ENCODE data around the gene NDOR1.

The NDOR1 gene

DNA sequence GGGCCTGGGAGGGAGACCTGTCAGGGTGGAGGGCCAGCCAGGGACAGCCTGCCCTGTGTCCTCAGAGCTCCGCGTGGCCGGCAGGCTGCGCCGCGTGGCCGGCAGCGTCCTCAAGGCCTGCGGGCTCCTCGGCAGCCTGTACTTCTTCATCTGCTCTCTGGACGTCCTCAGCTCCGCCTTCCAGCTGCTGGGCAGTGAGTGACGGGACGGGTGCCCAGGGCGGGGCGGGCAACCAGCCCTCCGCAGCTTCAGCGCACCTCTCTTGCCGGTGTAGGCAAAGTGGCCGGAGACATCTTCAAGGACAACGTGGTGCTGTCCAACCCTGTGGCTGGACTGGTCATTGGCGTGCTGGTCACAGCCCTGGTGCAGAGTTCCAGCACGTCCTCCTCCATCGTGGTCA is 27.0 kb downstream of the NDOR1 start:
- H3K4me3 ChIP-seq (ENCODE audit: low read length), result no peak overlapping the region
- no peak overlapping the region for H3K27ac ChIP-seq (ENCODE audit: low read depth, low read length)
- H3K4me2 ChIP-seq (ENCODE audit: low read length), result no peak overlapping the region
- H3K4me1 ChIP-seq (ENCODE audit: control insufficient read depth, low read depth, low read length), result peaks cover 2% of the 10 kb centered on the region
- H3K4ac ChIP-seq (ENCODE audit: low read depth, low read length), result no peak overlapping the region
- no peak overlapping the region for H3K56ac ChIP-seq (ENCODE audit: low read length)
- no peaks in the 10 kb centered on the region for H3K36me3 ChIP-seq (ENCODE audit: control insufficient read depth, insufficient read depth, low read length)
- H3K79me2 ChIP-seq (ENCODE audit: control insufficient read depth, insufficient read depth, low read length), result no peaks in the 10 kb centered on the region
- H2AK5ac ChIP-seq (ENCODE audit: low read length), result no peak overlapping the region
- no peak for DNase-seq
- H3K9ac ChIP-seq (ENCODE audit: low read length), result no peak overlapping the region
- H2BK5ac ChIP-seq (ENCODE audit: low read length), result no peak overlapping the region
- H3K27me3 ChIP-seq (ENCODE audit: insufficient read depth, low read length, poor library complexity), result no peaks in the 10 kb centered on the region
- no peak overlapping the region for H2BK120ac ChIP-seq (ENCODE audit: low read depth, low read length)
- H4K8ac ChIP-seq (ENCODE audit: low read depth, low read length), result no peak overlapping the region
- no peak overlapping the region for H3K23ac ChIP-seq (ENCODE audit: low read length)
- H3K18ac ChIP-seq (ENCODE audit: low read length), result no peak overlapping the region
- H2BK15ac ChIP-seq (replicated peaks; ENCODE audit: low read depth), result no peak overlapping the region
- no peak overlapping the region for H4K5ac ChIP-seq (ENCODE audit: low read length)
- no peaks in the 10 kb centered on the region for H3K79me1 ChIP-seq (ENCODE audit: low read length)
- WGBS (ENCODE audit: extremely low coverage, insufficient coverage, low lambda C conversion rate), result no CpG with 5 or more reads among the region's 24 CpGs

DNA sequence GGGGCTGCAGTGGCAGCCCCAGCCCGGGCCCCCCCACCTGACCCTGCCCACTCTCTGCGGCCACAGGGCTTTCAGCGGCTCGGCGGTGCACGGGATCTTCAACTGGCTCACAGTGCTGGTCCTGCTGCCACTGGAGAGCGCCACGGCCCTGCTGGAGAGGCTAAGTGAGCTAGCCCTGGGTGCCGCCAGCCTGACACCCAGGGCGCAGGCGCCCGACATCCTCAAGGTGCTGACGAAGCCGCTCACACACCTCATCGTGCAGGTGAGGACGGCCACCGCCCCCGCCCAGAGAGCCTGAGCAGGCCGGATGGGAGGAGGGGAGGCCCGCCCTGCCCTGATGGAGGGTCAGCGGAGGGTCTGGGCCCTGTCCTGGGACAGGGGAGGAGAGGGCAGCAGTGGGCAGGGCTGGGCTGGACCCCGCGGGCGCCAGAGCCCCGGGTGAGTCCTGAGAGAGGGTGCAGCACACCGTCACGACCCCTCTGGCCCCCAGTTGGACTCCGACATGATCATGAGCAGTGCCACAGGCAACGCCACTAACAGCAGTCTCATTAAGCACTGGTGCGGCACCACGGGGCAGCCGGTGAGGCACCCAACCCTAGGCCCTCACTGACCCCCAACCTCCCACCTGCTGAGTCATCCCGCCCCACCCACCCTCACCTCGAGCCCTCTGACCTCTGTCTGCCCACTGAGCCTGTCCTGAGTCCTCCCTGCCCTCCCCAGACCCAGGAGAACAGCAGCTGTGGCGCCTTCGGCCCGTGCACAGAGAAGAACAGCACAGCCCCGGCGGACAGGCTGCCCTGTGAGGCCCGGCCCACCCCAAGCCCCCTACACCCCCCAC is 27.9 kb downstream of the NDOR1 start:
- Histone ChIP-seq H4K8ac (ENCODE audit: low read depth, low read length) (no peak overlapping the region), H3K27ac (ENCODE audit: low read depth, low read length) (no peak overlapping the region), H2BK120ac (ENCODE audit: low read depth, low read length) (no peak overlapping the region), H3K56ac (ENCODE audit: low read length) (no peak overlapping the region), H3K23ac (ENCODE audit: low read length) (no peak overlapping the region), H3K36me3 (ENCODE audit: control insufficient read depth, insufficient read depth, low read length) (no peaks in the 10 kb centered on the region), H3K4me2 (ENCODE audit: low read length) (no peak overlapping the region), H3K27me3 (ENCODE audit: insufficient read depth, low read length, poor library complexity) (no peaks in the 10 kb centered on the region), H2BK15ac (replicated peaks; ENCODE audit: low read depth) (no peak overlapping the region), H3K4me1 (ENCODE audit: control insufficient read depth, low read depth, low read length) (peaks cover 2% of the 10 kb centered on the region), H3K79me1 (ENCODE audit: low read length) (peaks cover 1% of the 10 kb centered on the region), H3K9ac (ENCODE audit: low read length) (no peak overlapping the region), H2BK5ac (ENCODE audit: low read length) (no peak overlapping the region), H3K18ac (ENCODE audit: low read length) (no peak overlapping the region), H3K4me3 (ENCODE audit: low read length) (no peak overlapping the region), H2AK5ac (ENCODE audit: low read length) (no peak overlapping the region), H3K79me2 (ENCODE audit: control insufficient read depth, insufficient read depth, low read length) (no peaks in the 10 kb centered on the region), H3K4ac (ENCODE audit: low read depth, low read length) (no peak overlapping the region), H4K5ac (ENCODE audit: low read length) (no peak overlapping the region)
- no CpG with 5 or more reads among the region's 40 CpGs for WGBS (ENCODE audit: extremely low coverage, insufficient coverage, low lambda C conversion rate)
- no peak for DNase-seq

DNA sequence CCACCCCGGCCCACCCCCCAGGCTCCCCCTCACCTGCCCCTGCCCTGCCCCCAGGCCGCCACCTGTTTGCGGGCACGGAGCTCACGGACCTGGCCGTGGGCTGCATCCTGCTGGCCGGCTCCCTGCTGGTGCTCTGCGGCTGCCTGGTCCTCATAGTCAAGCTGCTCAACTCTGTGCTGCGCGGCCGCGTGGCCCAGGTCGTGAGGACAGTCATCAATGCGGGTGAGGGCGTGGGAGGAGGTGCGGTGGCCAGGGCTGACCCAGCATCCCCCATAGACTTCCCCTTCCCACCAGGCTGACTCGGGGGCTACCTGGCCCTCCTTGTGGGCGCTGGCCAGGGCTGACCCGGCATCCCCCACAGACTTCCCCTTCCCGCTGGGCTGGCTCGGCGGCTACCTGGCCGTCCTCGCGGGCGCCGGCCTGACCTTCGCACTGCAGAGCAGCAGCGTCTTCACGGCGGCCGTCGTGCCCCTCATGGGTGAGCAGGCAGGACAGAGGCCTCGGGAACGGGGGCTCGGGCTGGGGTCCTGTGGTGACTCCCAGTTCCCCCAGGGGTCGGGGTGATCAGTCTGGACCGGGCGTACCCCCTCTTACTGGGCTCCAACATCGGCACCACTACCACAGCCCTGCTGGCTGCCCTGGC is 28.7 kb downstream of the NDOR1 start:
- H2BK15ac ChIP-seq (replicated peaks; ENCODE audit: low read depth), result no peak overlapping the region
- H3K4me2 ChIP-seq (ENCODE audit: low read length), result no peak overlapping the region
- H2AK5ac ChIP-seq (ENCODE audit: low read length), result no peak overlapping the region
- no peak overlapping the region for H2BK120ac ChIP-seq (ENCODE audit: low read depth, low read length)
- H3K27me3 ChIP-seq (ENCODE audit: insufficient read depth, low read length, poor library complexity), result no peaks in the 10 kb centered on the region
- H4K5ac ChIP-seq (ENCODE audit: low read length), result no peak overlapping the region
- peaks cover 3% of the 10 kb centered on the region for H3K79me2 ChIP-seq (ENCODE audit: control insufficient read depth, insufficient read depth, low read length)
- H3K56ac ChIP-seq (ENCODE audit: low read length), result no peak overlapping the region
- peaks cover 6% of the 10 kb centered on the region for H3K79me1 ChIP-seq (ENCODE audit: low read length)
- no peak overlapping the region for H3K18ac ChIP-seq (ENCODE audit: low read length)
- no peak overlapping the region for H2BK5ac ChIP-seq (ENCODE audit: low read length)
- H3K9ac ChIP-seq (ENCODE audit: low read length), result no peak overlapping the region
- H3K4me3 ChIP-seq (ENCODE audit: low read length), result no peak overlapping the region
- H3K23ac ChIP-seq (ENCODE audit: low read length), result no peak overlapping the region
- no peak for DNase-seq
- H4K8ac ChIP-seq (ENCODE audit: low read depth, low read length), result no peak overlapping the region
- H3K36me3 ChIP-seq (ENCODE audit: control insufficient read depth, insufficient read depth, low read length), result no peaks in the 10 kb centered on the region
- H3K27ac ChIP-seq (ENCODE audit: low read depth, low read length), result no peak overlapping the region
- no peak overlapping the region for H3K4ac ChIP-seq (ENCODE audit: low read depth, low read length)
- peaks cover 2% of the 10 kb centered on the region for H3K4me1 ChIP-seq (ENCODE audit: control insufficient read depth, low read depth, low read length)
- no CpG with 5 or more reads among the region's 40 CpGs for WGBS (ENCODE audit: extremely low coverage, insufficient coverage, low lambda C conversion rate)

DNA sequence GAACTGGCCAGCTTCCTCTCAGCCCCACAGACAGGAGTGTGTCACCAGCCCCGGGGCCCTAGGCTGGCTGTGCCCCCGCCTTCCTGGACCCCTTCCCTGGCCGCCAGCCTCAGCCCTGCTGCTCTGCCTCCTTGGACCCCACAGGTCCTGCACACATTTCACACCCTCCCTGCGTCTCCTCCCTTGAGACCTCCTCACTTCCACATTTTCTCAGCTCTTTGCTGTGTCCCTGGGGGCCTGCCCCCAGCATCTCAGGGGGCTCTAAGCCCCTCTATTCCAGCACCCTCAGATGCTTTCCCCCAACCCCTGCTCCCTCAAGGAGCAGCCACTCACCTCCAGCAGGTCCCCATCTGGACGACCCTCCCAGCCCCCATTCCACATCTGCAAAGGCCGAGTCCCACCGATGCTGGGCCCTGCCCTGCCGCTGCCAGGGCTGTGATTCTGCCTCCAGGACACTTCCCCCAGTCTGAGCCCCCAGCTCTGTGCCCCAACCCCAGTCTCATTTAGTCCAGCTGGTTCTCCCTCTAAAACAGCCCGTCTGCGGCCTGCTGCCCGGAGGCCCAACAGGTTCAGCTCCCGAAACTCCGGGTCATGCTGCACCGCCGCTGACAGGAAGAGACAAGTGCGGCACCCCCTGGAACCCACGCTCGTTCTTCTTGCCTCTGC is 29.4 kb downstream of the NDOR1 start:
- Histone ChIP-seq H3K9ac (ENCODE audit: low read length) (no peak overlapping the region), H3K4ac (ENCODE audit: low read depth, low read length) (no peak overlapping the region), H2AK5ac (ENCODE audit: low read length) (no peak overlapping the region), H3K27ac (ENCODE audit: low read depth, low read length) (no peak overlapping the region), H3K18ac (ENCODE audit: low read length) (no peak overlapping the region), H3K27me3 (ENCODE audit: insufficient read depth, low read length, poor library complexity) (no peaks in the 10 kb centered on the region), H3K56ac (ENCODE audit: low read length) (no peak overlapping the region), H4K8ac (ENCODE audit: low read depth, low read length) (no peak overlapping the region), H4K5ac (ENCODE audit: low read length) (no peak overlapping the region), H3K4me1 (ENCODE audit: control insufficient read depth, low read depth, low read length) (peaks cover 2% of the 10 kb centered on the region), H2BK5ac (ENCODE audit: low read length) (no peak overlapping the region), H3K79me1 (ENCODE audit: low read length) (peaks cover 6% of the 10 kb centered on the region), H2BK120ac (ENCODE audit: low read depth, low read length) (no peak overlapping the region), H3K79me2 (ENCODE audit: control insufficient read depth, insufficient read depth, low read length) (peaks cover 3% of the 10 kb centered on the region), H3K36me3 (ENCODE audit: control insufficient read depth, insufficient read depth, low read length) (no peaks in the 10 kb centered on the region), H3K4me2 (ENCODE audit: low read length) (no peak overlapping the region), H3K4me3 (ENCODE audit: low read length) (no peak overlapping the region), H3K23ac (ENCODE audit: low read length) (no peak overlapping the region), H2BK15ac (replicated peaks; ENCODE audit: low read depth) (no peak overlapping the region)
- no peak for DNase-seq
- no CpG with 5 or more reads among the region's 18 CpGs for WGBS (ENCODE audit: extremely low coverage, insufficient coverage, low lambda C conversion rate)

DNA sequence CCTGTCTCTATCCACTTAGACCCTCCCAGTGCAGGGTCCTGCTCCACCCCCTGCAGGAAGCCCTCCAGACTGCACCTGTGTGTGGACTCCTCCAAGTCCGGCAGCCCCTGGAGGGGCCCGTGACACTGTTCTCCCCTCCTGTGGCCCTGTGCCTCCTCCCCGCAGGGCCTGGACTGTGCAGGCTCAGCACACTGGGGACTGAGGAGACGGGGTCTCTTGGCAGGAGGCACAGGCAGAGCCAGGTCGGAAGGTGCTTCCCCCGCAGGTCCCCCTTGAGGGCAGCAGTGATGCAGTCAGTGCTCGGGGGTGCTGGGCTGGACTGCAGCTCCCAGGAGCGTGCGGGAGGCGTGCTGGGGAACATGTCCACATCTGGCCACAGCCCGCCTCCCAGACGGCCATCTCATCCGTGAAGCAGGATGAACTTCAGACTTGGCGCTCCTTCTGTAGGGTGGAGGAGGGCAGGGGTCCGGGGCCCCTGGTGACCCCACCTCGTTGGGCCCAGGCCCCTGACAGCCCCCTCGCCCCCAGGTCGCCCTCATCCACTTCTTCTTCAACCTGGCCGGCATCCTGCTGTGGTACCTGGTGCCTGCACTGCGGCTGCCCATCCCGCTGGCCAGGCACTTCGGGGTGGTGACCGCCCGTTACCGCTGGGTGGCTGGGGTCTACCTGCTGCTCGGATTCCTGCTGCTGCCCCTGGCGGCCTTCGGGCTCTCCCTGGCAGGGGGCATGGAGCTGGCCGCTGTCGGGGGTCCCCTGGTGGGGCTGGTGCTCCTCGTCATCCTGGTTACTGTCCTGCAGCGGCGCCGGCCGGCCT is 30.1 kb downstream of the NDOR1 start:
- Histone ChIP-seq H3K4ac (ENCODE audit: low read depth, low read length) (no peak overlapping the region), H3K56ac (ENCODE audit: low read length) (no peak overlapping the region), H4K5ac (ENCODE audit: low read length) (no peak overlapping the region), H2BK15ac (replicated peaks; ENCODE audit: low read depth) (no peak overlapping the region), H3K18ac (ENCODE audit: low read length) (no peak overlapping the region), H3K27ac (ENCODE audit: low read depth, low read length) (no peak overlapping the region), H3K23ac (ENCODE audit: low read length) (no peak overlapping the region), H2BK120ac (ENCODE audit: low read depth, low read length) (no peak overlapping the region), H2BK5ac (ENCODE audit: low read length) (no peak overlapping the region), H3K36me3 (ENCODE audit: control insufficient read depth, insufficient read depth, low read length) (no peaks in the 10 kb centered on the region), H3K4me3 (ENCODE audit: low read length) (no peak overlapping the region), H4K8ac (ENCODE audit: low read depth, low read length) (no peak overlapping the region), H3K79me1 (ENCODE audit: low read length) (peaks cover 6% of the 10 kb centered on the region), H3K27me3 (ENCODE audit: insufficient read depth, low read length, poor library complexity) (no peaks in the 10 kb centered on the region), H2AK5ac (ENCODE audit: low read length) (no peak overlapping the region), H3K79me2 (ENCODE audit: control insufficient read depth, insufficient read depth, low read length) (peaks cover 3% of the 10 kb centered on the region), H3K4me1 (ENCODE audit: control insufficient read depth, low read depth, low read length) (peaks cover 2% of the 10 kb centered on the region), H3K9ac (ENCODE audit: low read length) (no peak overlapping the region), H3K4me2 (ENCODE audit: low read length) (no peak overlapping the region)
- WGBS (ENCODE audit: extremely low coverage, insufficient coverage, low lambda C conversion rate), result no CpG with 5 or more reads among the region's 35 CpGs
- DNase-seq, result no peak

Data from mesendoderm (in vitro differentiated cells).